ENCODE measurements around the gene RASEF. TPM values are rescaled to one million over a fixed set of nuclear protein-coding genes. Genes with fewer than 3 reads are reported as not detected.

Gene RASEF
- total and polyA plus RNA-seq, 2 donors (not counting 3 experiments of a cell fraction or from before 2014, with no cell fraction given), result 0.11 TPM; not detected in 1

DNA sequence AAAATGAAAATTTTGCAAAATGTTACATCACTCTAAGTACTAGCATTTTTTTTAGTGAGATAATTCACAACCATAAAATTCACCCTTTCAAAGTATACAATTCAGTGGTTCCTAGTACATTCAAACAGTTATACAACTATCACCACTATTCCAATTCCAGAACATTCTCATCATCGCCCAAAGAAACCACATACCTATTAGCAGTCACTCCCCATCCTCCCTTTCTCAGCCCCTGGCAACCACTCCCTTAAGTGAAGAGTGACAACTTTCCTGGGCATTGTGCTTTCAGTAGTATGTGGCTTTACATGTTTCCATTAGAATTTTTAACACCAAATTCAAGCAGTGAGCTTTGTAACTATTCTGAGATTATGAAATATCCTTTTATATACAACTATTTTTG is 81.4 kb downstream of the RASEF start:
- Histone ChIP-seq H3K4me1 (ENCODE audit: control insufficient read depth, extremely low read depth, insufficient read depth, low read length) (no peaks in the 10 kb centered on the region), H3K9me3 (replicated peaks; ENCODE audit: control insufficient read depth, insufficient read depth, low read length) (no peaks in the 10 kb centered on the region), H2AFZ (ENCODE audit: low read depth, low read length) (no peak overlapping the region), H3K9me1 (replicated peaks; ENCODE audit: control insufficient read depth, extremely low read depth, insufficient read depth, low read length) (no peaks in the 10 kb centered on the region), H3K27me3 (ENCODE audit: control insufficient read depth in 2 of 2, insufficient read depth in 2 of 2, low read length in 2 of 2) (no peaks in the 10 kb centered on the region), H3K36me3 (ENCODE audit: control insufficient read depth in 2 of 2, extremely low read depth in 1 of 2, insufficient read depth in 2 of 2, low read length in 2 of 2) (no peaks in the 10 kb centered on the region), H3K9ac (replicated peaks; ENCODE audit: extremely low read depth, insufficient read depth, low read length) (no peak overlapping the region), H3K27ac (ENCODE audit: insufficient read depth, low read depth, low read length) (no peak overlapping the region), H3K79me2 (ENCODE audit: control insufficient read depth, insufficient read depth, low read length) (no peaks in the 10 kb centered on the region), H4K20me1 (replicated peaks; ENCODE audit: control insufficient read depth, extremely low read depth, insufficient read depth, low read length) (no peaks in the 10 kb centered on the region), H3K4me3 (replicated peaks in 1 of 3; ENCODE audit: insufficient read depth in 1 of 3, low read depth in 1 of 3, low read length in 3 of 3) (no peak overlapping the region), H3K4me2 (ENCODE audit: insufficient read depth, low read length) (no peak overlapping the region)
- no TSS peak for BruUV-seq (replicated peaks)
- no peak for TF ChIP-seq POLR2A (IDR thresholded peaks at IDR 0.05; ENCODE audit: low read depth, low read length)
- no peak for TF ChIP-seq EZH2 (IDR thresholded peaks at IDR 0.05; ENCODE audit: borderline replicate concordance, low read depth, low read length, severe bottlenecking)
- TF ChIP-seq JUN (IDR thresholded peaks at IDR 0.05; ENCODE audit: borderline replicate concordance, insufficient read depth, insufficient read length, low read depth), result no peak
- TF ChIP-seq GATA2 (IDR thresholded peaks at IDR 0.05; ENCODE audit: insufficient read depth, insufficient read length, low read depth, low read length), result no peak
- TF ChIP-seq FOS (IDR thresholded peaks at IDR 0.05; ENCODE audit: borderline replicate concordance, insufficient read depth, low read length), result no peak
- no peak for TF ChIP-seq MYC (IDR thresholded peaks at IDR 0.05; ENCODE audit: low read depth, low read length)
- TF ChIP-seq, protein P1, sequence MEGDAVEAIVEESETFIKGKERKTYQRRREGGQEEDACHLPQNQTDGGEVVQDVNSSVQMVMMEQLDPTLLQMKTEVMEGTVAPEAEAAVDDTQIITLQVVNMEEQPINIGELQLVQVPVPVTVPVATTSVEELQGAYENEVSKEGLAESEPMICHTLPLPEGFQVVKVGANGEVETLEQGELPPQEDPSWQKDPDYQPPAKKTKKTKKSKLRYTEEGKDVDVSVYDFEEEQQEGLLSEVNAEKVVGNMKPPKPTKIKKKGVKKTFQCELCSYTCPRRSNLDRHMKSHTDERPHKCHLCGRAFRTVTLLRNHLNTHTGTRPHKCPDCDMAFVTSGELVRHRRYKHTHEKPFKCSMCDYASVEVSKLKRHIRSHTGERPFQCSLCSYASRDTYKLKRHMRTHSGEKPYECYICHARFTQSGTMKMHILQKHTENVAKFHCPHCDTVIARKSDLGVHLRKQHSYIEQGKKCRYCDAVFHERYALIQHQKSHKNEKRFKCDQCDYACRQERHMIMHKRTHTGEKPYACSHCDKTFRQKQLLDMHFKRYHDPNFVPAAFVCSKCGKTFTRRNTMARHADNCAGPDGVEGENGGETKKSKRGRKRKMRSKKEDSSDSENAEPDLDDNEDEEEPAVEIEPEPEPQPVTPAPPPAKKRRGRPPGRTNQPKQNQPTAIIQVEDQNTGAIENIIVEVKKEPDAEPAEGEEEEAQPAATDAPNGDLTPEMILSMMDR (IDR thresholded peaks at IDR 0.05; ENCODE audit: extremely low read depth in 1 of 2, insufficient read depth in 1 of 2, low read depth in 1 of 2, low read length in 2 of 2), result no peak
- TF ChIP-seq, protein P2, sequence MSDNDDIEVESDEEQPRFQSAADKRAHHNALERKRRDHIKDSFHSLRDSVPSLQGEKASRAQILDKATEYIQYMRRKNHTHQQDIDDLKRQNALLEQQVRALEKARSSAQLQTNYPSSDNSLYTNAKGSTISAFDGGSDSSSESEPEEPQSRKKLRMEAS (IDR thresholded peaks at IDR 0.05; ENCODE audit: insufficient read depth, insufficient read length), result no peak
- TF ChIP-seq POLR2AphosphoS5 (IDR thresholded peaks at IDR 0.05; ENCODE audit: insufficient read depth, low read depth, low read length), result no peak
- ChIA-PET POLR2A (no interaction called here), CTCF (no interaction called here)
- FAIRE-seq (no peak), DNase-seq (ENCODE audit: low read depth, low spot score) (no peak)
- dilution Hi-C loops (cut with MboI; ENCODE audit: extremely low pct_ligation_motif_present, low sequenced_read_pairs), result no loop called here
- intact Hi-C loops (cut with micrococcal nuclease), result no loop called here
